IMR-90 (cell line): ENCODE measurements around the gene ATXN1. TPM values are rescaled to one million over a fixed set of nuclear protein-coding genes. Genes with fewer than 3 reads are reported as not detected.

Experiments
- ATAC-seq: fragments of 200-7000 bp; cut with Tn5 transposase; 2 replicates; pipeline ENCODE4 v1.9.1; 2020; ENCODE audit warnings: low read depth, mild to moderate bottlenecking, moderate library complexity
- BruUV-seq: library from RNA; stranded (reverse); fragments of 400-500 nt; replicated peaks from 2 replicates; lab custom pipeline; 2021; lab: Mats Ljungman, UMichigan
- CTCF ChIA-PET: fragments of 300-600 bp; formaldehyde crosslinking; extraction: SDS; loops from one replicate; lab custom pipeline; 2021; ENCODE audit warnings: antibody characterized with exemption; lab: Yijun Ruan, JAX
- POLR2A ChIA-PET: fragments of 300-600 bp; sonication (Branson Sonifier 250); formaldehyde crosslinking; loops from one replicate; lab custom pipeline; 2022; ENCODE audit warnings: antibody characterized with exemption; ENCODE audit not compliant: unreplicated experiment; lab: Charles Lee
- DNase-seq: peaks from one replicate; pipeline ENCODE4 v3.0.0; 2013
- H2AFZ ChIP-seq: replicated peaks from 2 replicates; pipeline ENCODE3; 2013; ENCODE audit warnings: low read length, mild to moderate bottlenecking; ENCODE audit not compliant: poor library complexity
- H2AK5ac ChIP-seq: 2 replicates; pipeline ENCODE4 v1.6.1; 2013; ENCODE audit warnings: low read depth, low read length, inconsistent platforms
- H2AK9ac ChIP-seq: replicated peaks from 2 replicates; pipeline ENCODE3; 2013; ENCODE audit warnings: mild to moderate bottlenecking, low read depth, low read length, moderate library complexity; ENCODE audit not compliant: poor library complexity
- H2BK120ac ChIP-seq: 2 replicates; pipeline ENCODE4 v1.6.1; 2013; ENCODE audit warnings: low read depth, low read length, inconsistent platforms
- H2BK15ac ChIP-seq: 3 replicates; pipeline ENCODE4 v1.6.1; 2013; ENCODE audit warnings: low read depth, low read length, inconsistent platforms
- H2BK20ac ChIP-seq: 2 replicates; pipeline ENCODE4 v1.6.1; 2013; ENCODE audit warnings: low read depth, mild to moderate bottlenecking, inconsistent platforms, low read length, moderate library complexity
- H2BK5ac ChIP-seq: 2 replicates; pipeline ENCODE4 v1.6.1; 2013; ENCODE audit warnings: mild to moderate bottlenecking, low read depth, low read length, inconsistent platforms; ENCODE audit not compliant: poor library complexity, severe bottlenecking
- H3K14ac ChIP-seq: replicated peaks from 2 replicates; pipeline ENCODE4 v1.6.1; 2013; ENCODE audit warnings: low read depth, low read length, inconsistent platforms
- H3K18ac ChIP-seq: 2 replicates; pipeline ENCODE4 v1.6.1; 2013; ENCODE audit warnings: low read depth, low read length, control low read depth
- H3K23ac ChIP-seq: 2 replicates; pipeline ENCODE4 v1.6.1; 2013; ENCODE audit warnings: low read depth, low read length, inconsistent platforms
- H3K27ac ChIP-seq: 2 replicates; pipeline ENCODE4 v1.5.1; 2013; ENCODE audit warnings: mild to moderate bottlenecking, control low read depth, low read length; ENCODE audit not compliant: insufficient read depth
- H3K27me3 ChIP-seq: 2 replicates; pipeline ENCODE4 v1.6.1; 2013; ENCODE audit warnings: low read length; ENCODE audit not compliant: control insufficient read depth, insufficient read depth
- H3K36me3 ChIP-seq: 2 replicates; pipeline ENCODE4 v1.6.1; 2013; ENCODE audit warnings: low read length, mixed read lengths; ENCODE audit not compliant: control insufficient read depth, insufficient read depth
- H3K4ac ChIP-seq: 2 replicates; pipeline ENCODE4 v1.6.1; 2013; ENCODE audit warnings: low read depth, low read length, inconsistent platforms
- H3K4me1 ChIP-seq: 2 replicates; pipeline ENCODE4 v1.6.1; 2013; ENCODE audit warnings: low read length, mixed read lengths; ENCODE audit not compliant: control insufficient read depth, insufficient read depth
- H3K4me2 ChIP-seq: 2 replicates; pipeline ENCODE4 v1.6.1; 2013; ENCODE audit warnings: low read depth, mild to moderate bottlenecking, control low read depth, low read length, moderate library complexity
- H3K4me3 ChIP-seq: 2 replicates; pipeline ENCODE4 v1.5.1; 2013; ENCODE audit warnings: low read depth, mild to moderate bottlenecking, control low read depth, low read length, moderate library complexity; ENCODE audit not compliant: insufficient read depth
- H3K56ac ChIP-seq: 2 replicates; pipeline ENCODE4 v1.6.1; 2013; ENCODE audit warnings: low read length, inconsistent platforms; ENCODE audit not compliant: insufficient read depth; ENCODE audit errors: extremely low read depth
- H3K79me1 ChIP-seq, 2 experiments: 2 replicates each; pipeline ENCODE4 v1.6.1; 2013; ENCODE audit warnings: low read length in 2 of 2, inconsistent platforms in 1 of 2, low read depth in 1 of 2
- H3K9ac ChIP-seq: 2 replicates; pipeline ENCODE4 v1.6.1; 2013; ENCODE audit warnings: low read depth, low read length, control low read depth
- H3K9me1 ChIP-seq: 2 replicates; pipeline ENCODE4 v1.6.1; 2013; ENCODE audit warnings: low read length, inconsistent platforms; ENCODE audit not compliant: insufficient read depth
- H3K9me3 ChIP-seq: 2 replicates; pipeline ENCODE4 v1.6.1; 2013; ENCODE audit warnings: low read length; ENCODE audit not compliant: control insufficient read depth, insufficient read depth
- H4K20me1 ChIP-seq: 2 replicates; pipeline ENCODE4 v1.6.1; 2013; ENCODE audit warnings: low read length, inconsistent platforms; ENCODE audit not compliant: insufficient read depth
- H4K5ac ChIP-seq: 2 replicates; pipeline ENCODE4 v1.6.1; 2013; ENCODE audit warnings: mild to moderate bottlenecking, low read depth, low read length, control low read depth
- H4K8ac ChIP-seq, 2 experiments: 2 replicates each; pipeline ENCODE4 v1.6.1; 2013; ENCODE audit warnings: low read depth in 2 of 2, low read length in 2 of 2, control low read depth in 1 of 2, inconsistent platforms in 1 of 2
- H4K91ac ChIP-seq: 2 replicates; pipeline ENCODE4 v1.6.1; 2013; ENCODE audit warnings: low read depth, low read length, inconsistent platforms; ENCODE audit not compliant: insufficient read depth
- BHLHE40 ChIP-seq: fragments of 150-350 bp; IDR thresholded peaks from 2 replicates; pipeline ENCODE4 v1.6.1; 2016; ENCODE audit warnings: mild to moderate bottlenecking, low read depth, low read length
- CEBPB ChIP-seq: IDR thresholded peaks from 2 replicates; pipeline ENCODE4 v1.6.1; 2012; ENCODE audit warnings: low read depth, low read length, improper control_type of control experiment
- CHD1 ChIP-seq: IDR thresholded peaks from 2 replicates; pipeline ENCODE4 v1.6.1; 2012; ENCODE audit warnings: low read depth, low read length, improper control_type of control experiment
- FOS ChIP-seq: fragments of 150-350 bp; IDR thresholded peaks from 2 replicates; pipeline ENCODE4 v1.6.1; 2016; ENCODE audit warnings: low read depth, low read length
- MAFK ChIP-seq: IDR thresholded peaks from 2 replicates; pipeline ENCODE4 v1.6.1; 2012; ENCODE audit warnings: low read depth, low read length, improper control_type of control experiment
- MAZ ChIP-seq: IDR thresholded peaks from 2 replicates; pipeline ENCODE4 v1.6.1; 2012; ENCODE audit warnings: low read depth, mild to moderate bottlenecking, low read length, improper control_type of control experiment, moderate library complexity, borderline replicate concordance
- MXI1 ChIP-seq: IDR thresholded peaks from 2 replicates; pipeline ENCODE4 v1.6.1; 2012; ENCODE audit warnings: low read depth, mild to moderate bottlenecking, low read length, moderate library complexity, borderline replicate concordance
- NFE2L2 ChIP-seq: fragments of 150-350 bp; IDR thresholded peaks from 2 replicates; pipeline ENCODE4 v1.6.1; 2016; ENCODE audit warnings: low read depth, mild to moderate bottlenecking, low read length
- POLR2A ChIP-seq: IDR thresholded peaks from 2 replicates; pipeline ENCODE4 v1.6.1; 2012; ENCODE audit warnings: mild to moderate bottlenecking, low read depth, low read length
- RAD21 ChIP-seq: IDR thresholded peaks from 2 replicates; pipeline ENCODE4 v1.6.1; 2012; ENCODE audit warnings: low read length, improper control_type of control experiment
- RCOR1 ChIP-seq: IDR thresholded peaks from 2 replicates; pipeline ENCODE4 v1.6.1; 2012; ENCODE audit warnings: mild to moderate bottlenecking, low read length, improper control_type of control experiment; ENCODE audit not compliant: insufficient replicate concordance
- RFX5 ChIP-seq: IDR thresholded peaks from 2 replicates; pipeline ENCODE4 v1.8.0; 2012; ENCODE audit warnings: low read depth, mild to moderate bottlenecking, low read length, moderate library complexity
- SMC3 ChIP-seq: fragments of 150-350 bp; IDR thresholded peaks from 2 replicates; pipeline ENCODE4 v1.6.1; 2016; ENCODE audit warnings: low read depth, mild to moderate bottlenecking, antibody characterized with exemption, low read length, moderate library complexity
- USF2 ChIP-seq: fragments of 150-350 bp; IDR thresholded peaks from 2 replicates; pipeline ENCODE4 v1.6.1; 2017; ENCODE audit warnings: mild to moderate bottlenecking, antibody characterized with exemption, low read length, low read depth
- WGBS, 2 experiments: methylation state at CpG; one replicate each; pipeline versions ENCODE4 v1.1.5 to v1.1.7; 2013; ENCODE audit warnings: missing lambda C conversion rate in 2 of 2; ENCODE audit not compliant: insufficient read length in 1 of 2; ENCODE audit errors: extremely low coverage in 2 of 2; 5-methylcytosine and 5-hydroxymethylcytosine counted together
- dilution Hi-C: fragments of 300-500 bp; cut with HindIII; formaldehyde crosslinking; loops from one replicate; pipeline ENCODE4 v1.14.3; 2018; ENCODE audit warnings: low sequenced_read_pairs; ENCODE audit not compliant: unreplicated experiment
- in situ Hi-C: fragments of 300-500 bp; cut with MboI; formaldehyde crosslinking; loops from 3 replicates; pipeline ENCODE4 v1.14.3; 2019; ENCODE audit warnings: low sequenced_read_pairs, inconsistent platforms, mixed read lengths
- intact Hi-C: fragments of 100-400 bp; cut with micrococcal nuclease; formaldehyde crosslinking; loops from 2 replicates; pipeline ENCODE4 v1.10.0; 2022
- polyA plus RNA-seq, 3 experiments: library from polyadenylated mRNA; depleted of rRNA; stranded (reverse); fragments of >200 nt; gene quantifications; 2 replicates each; pipeline ENCODE4 v1.2.3, GENCODE V29; 2012; ENCODE audit warnings: low replicate concordance in 1 of 3
- total RNA-seq: library from RNA; depleted of rRNA; stranded (reverse); fragments of >200 nt; gene quantifications from 2 replicates; pipeline ENCODE4 v1.2.3, GENCODE V29; 2012
- TF ChIP-seq, protein P1 (sequence below): conservative IDR thresholded peaks from 2 replicates; pipeline ENCODE4 v1.5.1; 2012; ENCODE audit warnings: mild to moderate bottlenecking, low read depth, low read length, improper control_type of control experiment
- TF ChIP-seq, protein P2 (sequence below): fragments of 150-350 bp; IDR thresholded peaks from 2 replicates; pipeline ENCODE4 v1.6.1; 2016; ENCODE audit warnings: low read depth, mild to moderate bottlenecking, low read length, moderate library complexity, borderline replicate concordance

The ATXN1 gene
- total and polyA plus RNA-seq, 2 of the 4 experiments (the other 2 are of a cell fraction): 7.3 to 11.1 TPM

GRCh38 chr6:16349544-16349943, 411.7 kb downstream of the ATXN1 start:
- no peak overlapping the region for H2BK120ac ChIP-seq
- no peak overlapping the region for H3K56ac ChIP-seq
- no peak overlapping the region for H4K5ac ChIP-seq
- BruUV-seq: no TSS peak
- H2BK20ac ChIP-seq: no peak overlapping the region
- no peaks in the 10 kb centered on the region for H3K9me3 ChIP-seq
- H3K4me2 ChIP-seq: no peak overlapping the region
- no peak for DNase-seq
- H3K4ac ChIP-seq: no peak overlapping the region
- H3K9me1 ChIP-seq: peaks cover 8% of the 10 kb centered on the region; the same call in 1 of the 2 replicates
- no peaks in the 10 kb centered on the region for H3K36me3 ChIP-seq
- no peak overlapping the region for H2AFZ ChIP-seq
- in situ Hi-C loops (no loop called here), intact Hi-C loops (no loop called here), dilution Hi-C loops (no loop called here)
- H2BK5ac ChIP-seq: no peak overlapping the region
- TF ChIP-seq NFE2L2 (no peak), MAZ (no peak), CHD1 (no peak), POLR2A (no peak), RFX5 (no peak), CEBPB (no peak), USF2 (no peak), SMC3 (no peak), BHLHE40 (no peak), MAFK (no peak), MXI1 (no peak), FOS (no peak), RCOR1 (no peak), RAD21 (no peak)
- TF ChIP-seq, protein P1, sequence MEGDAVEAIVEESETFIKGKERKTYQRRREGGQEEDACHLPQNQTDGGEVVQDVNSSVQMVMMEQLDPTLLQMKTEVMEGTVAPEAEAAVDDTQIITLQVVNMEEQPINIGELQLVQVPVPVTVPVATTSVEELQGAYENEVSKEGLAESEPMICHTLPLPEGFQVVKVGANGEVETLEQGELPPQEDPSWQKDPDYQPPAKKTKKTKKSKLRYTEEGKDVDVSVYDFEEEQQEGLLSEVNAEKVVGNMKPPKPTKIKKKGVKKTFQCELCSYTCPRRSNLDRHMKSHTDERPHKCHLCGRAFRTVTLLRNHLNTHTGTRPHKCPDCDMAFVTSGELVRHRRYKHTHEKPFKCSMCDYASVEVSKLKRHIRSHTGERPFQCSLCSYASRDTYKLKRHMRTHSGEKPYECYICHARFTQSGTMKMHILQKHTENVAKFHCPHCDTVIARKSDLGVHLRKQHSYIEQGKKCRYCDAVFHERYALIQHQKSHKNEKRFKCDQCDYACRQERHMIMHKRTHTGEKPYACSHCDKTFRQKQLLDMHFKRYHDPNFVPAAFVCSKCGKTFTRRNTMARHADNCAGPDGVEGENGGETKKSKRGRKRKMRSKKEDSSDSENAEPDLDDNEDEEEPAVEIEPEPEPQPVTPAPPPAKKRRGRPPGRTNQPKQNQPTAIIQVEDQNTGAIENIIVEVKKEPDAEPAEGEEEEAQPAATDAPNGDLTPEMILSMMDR: no peak
- TF ChIP-seq, protein P2, sequence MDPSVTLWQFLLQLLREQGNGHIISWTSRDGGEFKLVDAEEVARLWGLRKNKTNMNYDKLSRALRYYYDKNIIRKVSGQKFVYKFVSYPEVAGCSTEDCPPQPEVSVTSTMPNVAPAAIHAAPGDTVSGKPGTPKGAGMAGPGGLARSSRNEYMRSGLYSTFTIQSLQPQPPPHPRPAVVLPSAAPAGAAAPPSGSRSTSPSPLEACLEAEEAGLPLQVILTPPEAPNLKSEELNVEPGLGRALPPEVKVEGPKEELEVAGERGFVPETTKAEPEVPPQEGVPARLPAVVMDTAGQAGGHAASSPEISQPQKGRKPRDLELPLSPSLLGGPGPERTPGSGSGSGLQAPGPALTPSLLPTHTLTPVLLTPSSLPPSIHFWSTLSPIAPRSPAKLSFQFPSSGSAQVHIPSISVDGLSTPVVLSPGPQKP: no peak
- 0 out of 2 replicates have a peak, but pooled peaks cover 4% of the 10 kb centered on the region for H4K20me1 ChIP-seq
- H3K4me3 ChIP-seq: no peak overlapping the region
- H4K8ac ChIP-seq: no peak overlapping the region
- no peak overlapping the region for H3K23ac ChIP-seq
- WGBS, 2 experiments: no CpG with 5 or more reads among the region's 2 CpGs
- H3K27me3 ChIP-seq: no peaks in the 10 kb centered on the region
- ChIA-PET POLR2A (no interaction called here), CTCF (interaction anchor here (1.4 kb wide), 1 partner anchor 11 kb away, joined by 5 read pairs; no protein-coding TSS in a partner anchor)
- no peak overlapping the region for H3K18ac ChIP-seq
- H2AK9ac ChIP-seq: no peak overlapping the region
- H4K91ac ChIP-seq: no peak overlapping the region
- no peak overlapping the region for H2AK5ac ChIP-seq
- no peak overlapping the region for H3K27ac ChIP-seq
- 0 out of 4 replicates have a peak, but pooled peaks cover 0 to 11% of the 10 kb centered on the region in 2 experiments for H3K79me1 ChIP-seq
- H3K14ac ChIP-seq: no peak overlapping the region
- no peak for ATAC-seq
- H3K4me1 ChIP-seq: peaks cover 16% of the 10 kb centered on the region
- H3K9ac ChIP-seq: no peak overlapping the region
- no peak overlapping the region for H2BK15ac ChIP-seq
